ENCODE measurements around the gene PTPRD. TPM values are rescaled to one million over a fixed set of nuclear protein-coding genes. Genes with fewer than 3 reads are reported as not detected.

PTPRD gene
- total and polyA plus RNA-seq, 2 of the 4 experiments (the other 2 are of a cell fraction): 0.07 to 0.18 TPM

- no peak overlapping the region for H2BK120ac ChIP-seq (ENCODE audit: low read depth, low read length)
- no peak overlapping the region for H2BK15ac ChIP-seq (ENCODE audit: low read depth, low read length)
- BruUV-seq (replicated peaks): no TSS peak
- ChIA-PET CTCF (no interaction called here), POLR2A (ENCODE audit: unreplicated experiment) (no interaction called here)
- no peak overlapping the region for H2BK20ac ChIP-seq (ENCODE audit: low read depth, low read length)
- H3K27ac ChIP-seq (ENCODE audit: insufficient read depth, low read length): no peak overlapping the region
- no peak overlapping the region for H3K14ac ChIP-seq (replicated peaks; ENCODE audit: low read depth, low read length)
- no peaks in the 10 kb centered on the region for H3K4me1 ChIP-seq (ENCODE audit: control insufficient read depth, insufficient read depth, low read length)
- H4K20me1 ChIP-seq (ENCODE audit: insufficient read depth, low read length): no peaks in the 10 kb centered on the region
- H4K91ac ChIP-seq (ENCODE audit: insufficient read depth, low read depth, low read length): no peak overlapping the region
- no peak overlapping the region for H2BK5ac ChIP-seq (ENCODE audit: low read depth, low read length, poor library complexity, severe bottlenecking)
- H2AK5ac ChIP-seq (ENCODE audit: low read depth, low read length): no peak overlapping the region
- no peaks in the 10 kb centered on the region for H3K79me1 ChIP-seq (ENCODE audit: low read depth in 1 of 2, low read length in 2 of 2)
- no peak overlapping the region for H2AFZ ChIP-seq (replicated peaks; ENCODE audit: low read length, poor library complexity)
- H3K23ac ChIP-seq (ENCODE audit: low read depth, low read length): no peak overlapping the region
- WGBS, 2 experiments (ENCODE audit: extremely low coverage in 2 of 2, insufficient read length in 1 of 2): no CpG with 5 or more reads among the region's 5 CpGs
- in situ Hi-C loops (cut with MboI; ENCODE audit: low sequenced_read_pairs): no loop called here
- no peak overlapping the region for H3K4me2 ChIP-seq (ENCODE audit: low read depth, low read length)
- H4K8ac ChIP-seq (ENCODE audit: low read depth in 2 of 2, low read length in 2 of 2): no peak overlapping the region
- dilution Hi-C loops (cut with HindIII; ENCODE audit: low sequenced_read_pairs, unreplicated experiment): no loop called here
- DNase-seq (no peak), ATAC-seq (ENCODE audit: low read depth) (no peak)
- no peaks in the 10 kb centered on the region for H3K36me3 ChIP-seq (ENCODE audit: control insufficient read depth, insufficient read depth, low read length)
- no peaks in the 10 kb centered on the region for H3K9me1 ChIP-seq (ENCODE audit: insufficient read depth, low read length)
- H3K4ac ChIP-seq (ENCODE audit: low read depth, low read length): no peak overlapping the region
- H3K27me3 ChIP-seq (ENCODE audit: control insufficient read depth, insufficient read depth, low read length): no peaks in the 10 kb centered on the region
- no peak overlapping the region for H3K9ac ChIP-seq (ENCODE audit: low read depth, low read length)
- no peak overlapping the region for H2AK9ac ChIP-seq (replicated peaks; ENCODE audit: low read depth, low read length, poor library complexity)
- H3K9me3 ChIP-seq (ENCODE audit: control insufficient read depth, insufficient read depth, low read length): 0 out of 2 replicates have a peak, but pooled peaks cover 3% of the 10 kb centered on the region
- H3K56ac ChIP-seq (ENCODE audit: extremely low read depth, insufficient read depth, low read length): no peak overlapping the region
- TF ChIP-seq RCOR1 (IDR thresholded peaks at IDR 0.05; ENCODE audit: insufficient replicate concordance, low read length) (no peak), POLR2A (IDR thresholded peaks at IDR 0.05; ENCODE audit: low read depth, low read length) (no peak), MAFK (IDR thresholded peaks at IDR 0.05; ENCODE audit: low read depth, low read length) (no peak), RFX5 (IDR thresholded peaks at IDR 0.05; ENCODE audit: low read depth, low read length) (no peak), USF2 (IDR thresholded peaks at IDR 0.05; ENCODE audit: low read depth, low read length) (no peak), FOS (IDR thresholded peaks at IDR 0.05; ENCODE audit: low read depth, low read length) (no peak), RAD21 (IDR thresholded peaks at IDR 0.05; ENCODE audit: low read length) (no peak), CEBPB (IDR thresholded peaks at IDR 0.05; ENCODE audit: low read depth, low read length) (no peak), MAZ (IDR thresholded peaks at IDR 0.05; ENCODE audit: borderline replicate concordance, low read depth, low read length) (no peak), NFE2L2 (IDR thresholded peaks at IDR 0.05; ENCODE audit: low read depth, low read length) (no peak), CTCF (conservative IDR thresholded peaks at IDR 0.05; ENCODE audit: low read depth, low read length) (no peak), SMC3 (IDR thresholded peaks at IDR 0.05; ENCODE audit: low read depth, low read length) (no peak), BHLHE40 (IDR thresholded peaks at IDR 0.05; ENCODE audit: low read depth, low read length) (no peak), CHD1 (IDR thresholded peaks at IDR 0.05; ENCODE audit: low read depth, low read length) (no peak), MXI1 (IDR thresholded peaks at IDR 0.05; ENCODE audit: borderline replicate concordance, low read depth, low read length) (no peak)
- TF ChIP-seq, protein P1, sequence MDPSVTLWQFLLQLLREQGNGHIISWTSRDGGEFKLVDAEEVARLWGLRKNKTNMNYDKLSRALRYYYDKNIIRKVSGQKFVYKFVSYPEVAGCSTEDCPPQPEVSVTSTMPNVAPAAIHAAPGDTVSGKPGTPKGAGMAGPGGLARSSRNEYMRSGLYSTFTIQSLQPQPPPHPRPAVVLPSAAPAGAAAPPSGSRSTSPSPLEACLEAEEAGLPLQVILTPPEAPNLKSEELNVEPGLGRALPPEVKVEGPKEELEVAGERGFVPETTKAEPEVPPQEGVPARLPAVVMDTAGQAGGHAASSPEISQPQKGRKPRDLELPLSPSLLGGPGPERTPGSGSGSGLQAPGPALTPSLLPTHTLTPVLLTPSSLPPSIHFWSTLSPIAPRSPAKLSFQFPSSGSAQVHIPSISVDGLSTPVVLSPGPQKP (IDR thresholded peaks at IDR 0.05; ENCODE audit: borderline replicate concordance, low read depth, low read length): no peak
- H4K5ac ChIP-seq (ENCODE audit: low read depth, low read length): no peak overlapping the region
- intact Hi-C loops (cut with micrococcal nuclease): no loop called here
- no peak overlapping the region for H3K4me3 ChIP-seq (ENCODE audit: insufficient read depth, low read depth, low read length)
- no peak overlapping the region for H3K18ac ChIP-seq (ENCODE audit: low read depth, low read length)
Measured at GRCh38 chr9:8822667-8823025, 1790.2 kb downstream of the PTPRD start.
